Astrocyte of the spinal cord (primary cell): ENCODE data around the gene ARHGAP45.

Experiments
- DNase-seq: peaks from one replicate; pipeline ENCODE4 v3.0.0; 2011; ENCODE audit warnings: low read depth, low spot score
- H3K4me3 ChIP-seq: 2 replicates; pipeline ENCODE4 v1.5.1; 2011; ENCODE audit warnings: low read depth, mild to moderate bottlenecking, low read length, moderate library complexity
- CTCF ChIP-seq: IDR thresholded peaks from 2 replicates; pipeline ENCODE4 v1.5.1; 2012; ENCODE audit warnings: low read depth, mild to moderate bottlenecking, low read length, inconsistent platforms
- in situ Hi-C: cut with HindIII; loops from 2 replicates; pipeline ENCODE4 v1.10.0; 2017; ENCODE audit warnings: low sequenced_read_pairs

ARHGAP45 gene

GRCh38 chr19:1085053-1085658, 18.2 kb downstream of the ARHGAP45 start:
- no peak for TF ChIP-seq CTCF
- no peak overlapping the region for H3K4me3 ChIP-seq
- no peak for DNase-seq
- in situ Hi-C loops, result no loop called here

GRCh38 chr19:1085676-1086442, 18.9 kb downstream of the ARHGAP45 start:
- in situ Hi-C loops, result no loop called here
- TF ChIP-seq CTCF, result no peak
- no peak for DNase-seq
- no peak overlapping the region for H3K4me3 ChIP-seq

- no peak overlapping the region for H3K4me3 ChIP-seq
- in situ Hi-C loops, result no loop called here
- TF ChIP-seq CTCF, result no peak
- DNase-seq, result no peak
Observed at GRCh38 chr19:1086613-1087012, 19.6 kb downstream of the ARHGAP45 start.

- no peak for TF ChIP-seq CTCF
- no peak for DNase-seq
- no peak overlapping the region for H3K4me3 ChIP-seq
- in situ Hi-C loops, result no loop called here
Observed at GRCh38 chr19:1087813-1088415, 20.9 kb downstream of the ARHGAP45 start.

- H3K4me3 ChIP-seq, result no peak overlapping the region
Observed at GRCh38 chr19:1088416-1089010, 21.5 kb downstream of the ARHGAP45 start.

More at GRCh38 chr19:1088416-1089010, 21.5 kb downstream of the ARHGAP45 start:
- in situ Hi-C loops, result no loop called here
- no peak for DNase-seq
- TF ChIP-seq CTCF, result no peak
